HepG2 (cell line): ENCODE results near the gene KCNB1. TPM values are rescaled to one million over a fixed set of nuclear protein-coding genes. Genes with fewer than 3 reads are reported as not detected.

ENCODE experiments used
- ARID5B ChIP-seq: IDR thresholded peaks from 2 replicates; pipeline ENCODE4 v1.4.0; 2020; ENCODE audit warnings: mild to moderate bottlenecking, missing genetic modification reagents
- BCL6 ChIP-seq: IDR thresholded peaks from 2 replicates; pipeline ENCODE4 v1.6.1; 2016; ENCODE audit warnings: missing genetic modification reagents, missing compliant biosample characterization
- BCLAF1 ChIP-seq: fragments of 450-650 bp; IDR thresholded peaks from 2 replicates; pipeline ENCODE4 v1.6.1; 2017; ENCODE audit warnings: mild to moderate bottlenecking
- CHD4 ChIP-seq: fragments of 200-600 bp; sonication (generic); IDR thresholded peaks from 2 replicates; pipeline ENCODE4 v1.7.0; 2017; ENCODE audit warnings: mild to moderate bottlenecking, low read length, borderline replicate concordance
- HNF1B ChIP-seq: sonication (generic); formaldehyde crosslinking; IDR thresholded peaks from 2 replicates; pipeline ENCODE4 v1.5.1; 2020; ENCODE audit warnings: mild to moderate bottlenecking, moderate library complexity, missing genetic modification reagents
- KMT2A ChIP-seq: sonication (generic); formaldehyde crosslinking; IDR thresholded peaks from 2 replicates; pipeline ENCODE4 v1.4.0; 2020; ENCODE audit warnings: missing genetic modification reagents
- NFE2L1 ChIP-seq: sonication (generic); formaldehyde crosslinking; IDR thresholded peaks from 2 replicates; pipeline ENCODE4 v1.4.0; 2020; ENCODE audit warnings: missing genetic modification reagents, mild to moderate bottlenecking, borderline replicate concordance
- PTBP1 ChIP-seq: fragments of 200-400 bp; formaldehyde crosslinking; IDR thresholded peaks from 2 replicates; pipeline ENCODE4 v1.6.1; 2018; ENCODE audit warnings: low read length, low read depth; ENCODE audit not compliant: poor library complexity, severe bottlenecking
- RELA ChIP-seq: sonication (generic); formaldehyde crosslinking; IDR thresholded peaks from 2 replicates; pipeline ENCODE4 v1.4.0; 2020; ENCODE audit warnings: missing genetic modification reagents
- SNRNP70 ChIP-seq: fragments of 200-400 bp; formaldehyde crosslinking; IDR thresholded peaks from 2 replicates; pipeline ENCODE4 v1.6.1; 2017; ENCODE audit warnings: mild to moderate bottlenecking, low read depth, low read length, moderate library complexity
- TFAP4 ChIP-seq: sonication (generic); IDR thresholded peaks from 2 replicates; pipeline ENCODE4 v1.6.1; 2016; ENCODE audit warnings: low read depth, borderline replicate concordance
- THAP9 ChIP-seq: sonication (generic); formaldehyde crosslinking; IDR thresholded peaks from 2 replicates; pipeline ENCODE4; 2020; ENCODE audit warnings: missing genetic modification reagents, mild to moderate bottlenecking, borderline replicate concordance
- TOE1 ChIP-seq: sonication (generic); formaldehyde crosslinking; IDR thresholded peaks from 2 replicates; pipeline ENCODE4 v1.4.0; 2020; ENCODE audit warnings: mild to moderate bottlenecking, missing genetic modification reagents
- ZMYM3 ChIP-seq: sonication (generic); formaldehyde crosslinking; IDR thresholded peaks from 2 replicates; pipeline ENCODE4 v1.5.1; 2020; ENCODE audit warnings: mild to moderate bottlenecking, missing genetic modification reagents
- ZNF331 ChIP-seq: sonication (generic); formaldehyde crosslinking; IDR thresholded peaks from 2 replicates; pipeline ENCODE4 v1.4.0; 2020; ENCODE audit warnings: missing genetic modification reagents
- ZNF414 ChIP-seq: sonication (generic); formaldehyde crosslinking; IDR thresholded peaks from 2 replicates; pipeline ENCODE4 v1.5.0; 2020; ENCODE audit warnings: missing genetic modification reagents
- ZNF552 ChIP-seq: sonication (generic); formaldehyde crosslinking; IDR thresholded peaks from 2 replicates; pipeline ENCODE4 v1.9.0; 2022; ENCODE audit warnings: missing genetic modification reagents, mild to moderate bottlenecking, borderline replicate concordance
- polyA plus RNA-seq, 8 experiments: library from polyadenylated mRNA; depleted of rRNA in 3 of 8; stranded (reverse) in 7 of 8; unstranded in 1 of 8; fragments of >200 nt; fragmentation: Illumina TruSeq in 4 of 8; extraction: Trizol in 4 of 8; gene quantifications; 2 replicates each; pipeline versions ENCODE4 v1.2.1 to v1.2.3, GENCODE V29; 2011 to 2016; ENCODE audit warnings: low read depth in 4 of 8, missing spikeins in 1 of 8, mixed read lengths in 1 of 8; ENCODE audit not compliant: insufficient read depth in 1 of 8
- total RNA-seq, 5 experiments: library from RNA; depleted of rRNA; stranded (reverse); fragments of >200 nt; fragmentation: Illumina TruSeq; extraction: Trizol; gene quantifications; 2 replicates each; pipeline ENCODE4 v1.2.3, GENCODE V29; 2016; ENCODE audit warnings: low read depth in 1 of 5

The KCNB1 gene
- total and polyA plus RNA-seq, 2 of the 13 experiments (the other 11 are each of a cell fraction or from before 2014, with no cell fraction given) = 0.02 TPM; not detected in 1

GRCh38 chr20:49482621-49483017, at the start of gene KCNB1 (continued):
- TF ChIP-seq ZNF414 (CRISPR knock-in tag) (peak; percentile 64), ZNF331 (peak; percentile 76), NFE2L1 (CRISPR knock-in tag) (no peak), BCL6 (CRISPR knock-in tag) (peak; percentile 55; the same call in 1 of the 2 replicates), ZMYM3 (CRISPR knock-in tag) (peak; percentile 55), CHD4 (no peak), PTBP1 (no peak), TOE1 (peak; percentile 90), TFAP4 (no peak), ZNF552 (CRISPR knock-in tag) (no peak; the same call in 1 of the 2 replicates), SNRNP70 (no peak), KMT2A (CRISPR knock-in tag) (peak; percentile 50; the same call in 1 of the 2 replicates), BCLAF1 (no peak), ARID5B (peak; percentile 42), THAP9 (CRISPR knock-in tag) (no peak; the same call in 1 of the 2 replicates), HNF1B (CRISPR knock-in tag) (no peak), RELA (CRISPR knock-in tag) (no peak)
